ENCODE data around the gene ZCCHC3. TPM values are rescaled to one million over a fixed set of nuclear protein-coding genes. Genes with fewer than 3 reads are reported as not detected.
"Not testable (repeated sequence)": the region's sequence is repeated elsewhere in the genome, so short reads cannot be mapped to it uniquely, and the experiment has no call there.

ZCCHC3 gene, protein sequence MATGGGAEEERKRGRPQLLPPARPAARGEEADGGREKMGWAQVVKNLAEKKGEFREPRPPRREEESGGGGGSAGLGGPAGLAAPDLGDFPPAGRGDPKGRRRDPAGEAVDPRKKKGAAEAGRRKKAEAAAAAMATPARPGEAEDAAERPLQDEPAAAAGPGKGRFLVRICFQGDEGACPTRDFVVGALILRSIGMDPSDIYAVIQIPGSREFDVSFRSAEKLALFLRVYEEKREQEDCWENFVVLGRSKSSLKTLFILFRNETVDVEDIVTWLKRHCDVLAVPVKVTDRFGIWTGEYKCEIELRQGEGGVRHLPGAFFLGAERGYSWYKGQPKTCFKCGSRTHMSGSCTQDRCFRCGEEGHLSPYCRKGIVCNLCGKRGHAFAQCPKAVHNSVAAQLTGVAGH
- total RNA-seq: 40.2 to 40.8 TPM (median 40.5 TPM) in 3 replicates

DNA sequence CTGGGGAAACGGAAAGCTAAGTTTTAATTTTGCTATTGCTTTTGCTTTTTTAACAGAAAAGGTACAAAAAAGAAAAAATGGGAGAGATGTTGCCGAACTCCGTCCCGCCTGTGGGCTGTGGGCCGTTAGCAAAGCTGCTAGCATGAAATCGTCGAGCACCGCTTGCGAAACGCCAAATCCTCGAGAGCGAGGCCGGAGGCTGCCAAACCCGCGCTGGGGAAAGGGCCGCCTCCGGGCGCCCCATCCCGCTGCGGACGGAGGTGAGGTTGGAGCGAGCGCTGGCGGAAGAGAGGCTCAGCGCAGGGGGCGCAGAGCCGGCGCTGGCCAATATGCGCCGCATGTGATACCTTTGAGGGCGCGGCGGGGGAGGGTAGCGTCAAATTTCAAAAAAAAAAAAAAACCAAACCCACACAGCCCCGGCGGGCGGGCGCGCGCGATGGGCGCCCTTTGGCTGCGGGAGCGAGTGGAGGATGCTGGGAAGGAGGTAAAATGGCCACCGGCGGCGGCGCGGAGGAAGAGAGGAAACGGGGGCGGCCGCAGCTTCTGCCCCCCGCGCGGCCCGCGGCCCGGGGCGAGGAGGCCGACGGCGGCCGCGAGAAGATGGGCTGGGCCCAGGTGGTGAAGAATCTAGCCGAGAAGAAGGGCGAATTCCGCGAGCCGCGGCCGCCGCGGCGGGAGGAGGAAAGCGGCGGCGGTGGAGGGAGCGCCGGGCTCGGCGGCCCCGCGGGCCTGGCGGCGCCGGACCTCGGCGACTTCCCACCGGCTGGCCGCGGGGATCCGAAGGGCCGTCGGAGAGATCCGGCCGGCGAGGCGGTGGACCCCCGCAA lies at the start of gene ZCCHC3:
Gene ZCCHC3, plus strand, starts transcription at position 473 of the 827 bp plus-strand sequence. Its CDS starts 17 bp downstream, at position 490.
- Mint-ChIP-seq H3K4me1 (peaks cover 46% of the 10 kb centered on the region), H3K4me3 (peak within 1 kb of the TSS; percentile 99), H3K27me3 (ENCODE audit: low read depth) (no peaks in the 10 kb centered on the region), H3K36me3 (no peaks in the 10 kb centered on the region), H3K27ac (peak within 1 kb of the TSS; percentile 100), H3K9me3 (no peaks in the 10 kb centered on the region)
- DNase-seq (ENCODE audit: low spot score in 2 of 2, unreplicated experiment in 2 of 2): peak; percentile 74 to 88
- TF ChIP-seq, protein P1, sequence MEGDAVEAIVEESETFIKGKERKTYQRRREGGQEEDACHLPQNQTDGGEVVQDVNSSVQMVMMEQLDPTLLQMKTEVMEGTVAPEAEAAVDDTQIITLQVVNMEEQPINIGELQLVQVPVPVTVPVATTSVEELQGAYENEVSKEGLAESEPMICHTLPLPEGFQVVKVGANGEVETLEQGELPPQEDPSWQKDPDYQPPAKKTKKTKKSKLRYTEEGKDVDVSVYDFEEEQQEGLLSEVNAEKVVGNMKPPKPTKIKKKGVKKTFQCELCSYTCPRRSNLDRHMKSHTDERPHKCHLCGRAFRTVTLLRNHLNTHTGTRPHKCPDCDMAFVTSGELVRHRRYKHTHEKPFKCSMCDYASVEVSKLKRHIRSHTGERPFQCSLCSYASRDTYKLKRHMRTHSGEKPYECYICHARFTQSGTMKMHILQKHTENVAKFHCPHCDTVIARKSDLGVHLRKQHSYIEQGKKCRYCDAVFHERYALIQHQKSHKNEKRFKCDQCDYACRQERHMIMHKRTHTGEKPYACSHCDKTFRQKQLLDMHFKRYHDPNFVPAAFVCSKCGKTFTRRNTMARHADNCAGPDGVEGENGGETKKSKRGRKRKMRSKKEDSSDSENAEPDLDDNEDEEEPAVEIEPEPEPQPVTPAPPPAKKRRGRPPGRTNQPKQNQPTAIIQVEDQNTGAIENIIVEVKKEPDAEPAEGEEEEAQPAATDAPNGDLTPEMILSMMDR (IDR thresholded peaks at IDR 0.05; ENCODE audit: unreplicated experiment): peak; percentile 14

DNA sequence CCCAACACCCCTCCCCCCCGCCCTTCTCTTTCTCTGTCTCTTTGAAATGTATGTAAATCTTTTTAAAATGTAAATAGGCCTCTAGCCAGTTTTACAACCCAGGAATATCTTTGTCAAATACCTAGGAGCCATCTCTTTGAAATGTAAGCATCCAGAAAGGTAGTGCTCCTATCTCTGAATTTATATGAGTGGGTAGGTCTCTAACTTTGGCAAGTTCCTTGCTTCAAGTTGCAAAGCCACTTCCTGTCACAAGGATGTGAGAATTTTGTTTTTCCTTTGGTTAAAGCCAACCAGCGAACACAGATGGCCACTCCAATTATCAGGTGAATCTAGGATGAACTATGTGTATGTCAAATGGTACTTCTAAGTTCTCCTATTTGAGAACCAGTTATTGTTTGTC lies 46.0 kb upstream of the ZCCHC3 start:
- TF ChIP-seq, protein P1 (IDR thresholded peaks at IDR 0.05; ENCODE audit: unreplicated experiment): no peak
- H3K27ac Mint-ChIP-seq: no peak overlapping the region
- H3K9me3 Mint-ChIP-seq: peaks cover 7% of the 10 kb centered on the region
- H3K36me3 Mint-ChIP-seq: no peaks in the 10 kb centered on the region
- peaks cover 11% of the 10 kb centered on the region for H3K27me3 Mint-ChIP-seq (ENCODE audit: low read depth)
- no peak overlapping the region for H3K4me3 Mint-ChIP-seq
- H3K4me1 Mint-ChIP-seq: peaks cover 17% of the 10 kb centered on the region
- no peak for DNase-seq (ENCODE audit: low spot score in 2 of 2, unreplicated experiment in 2 of 2)

DNA sequence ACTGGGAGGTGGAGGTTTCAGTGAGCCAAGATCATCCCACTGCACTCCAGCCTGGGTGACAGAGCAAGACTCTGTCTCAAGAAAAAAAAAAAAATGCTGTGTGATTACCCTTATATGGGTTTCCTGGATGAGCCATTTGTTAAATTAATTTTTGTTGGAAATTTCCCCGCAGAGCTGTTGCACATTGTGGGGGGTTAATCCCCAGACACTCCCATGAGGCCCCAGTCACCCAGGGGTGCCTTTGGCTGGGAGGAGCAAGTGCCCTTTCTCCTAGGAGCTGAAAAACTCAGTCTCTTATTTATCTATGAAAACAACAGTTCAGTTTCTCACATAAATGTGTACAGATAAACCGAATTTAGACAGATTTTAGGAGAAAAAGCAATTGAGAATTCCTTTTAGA lies 44.6 kb upstream of the ZCCHC3 start:
- Mint-ChIP-seq H3K27me3 (ENCODE audit: low read depth) (peaks cover 18% of the 10 kb centered on the region), H3K9me3 (no peaks in the 10 kb centered on the region), H3K36me3 (no peaks in the 10 kb centered on the region)

DNA sequence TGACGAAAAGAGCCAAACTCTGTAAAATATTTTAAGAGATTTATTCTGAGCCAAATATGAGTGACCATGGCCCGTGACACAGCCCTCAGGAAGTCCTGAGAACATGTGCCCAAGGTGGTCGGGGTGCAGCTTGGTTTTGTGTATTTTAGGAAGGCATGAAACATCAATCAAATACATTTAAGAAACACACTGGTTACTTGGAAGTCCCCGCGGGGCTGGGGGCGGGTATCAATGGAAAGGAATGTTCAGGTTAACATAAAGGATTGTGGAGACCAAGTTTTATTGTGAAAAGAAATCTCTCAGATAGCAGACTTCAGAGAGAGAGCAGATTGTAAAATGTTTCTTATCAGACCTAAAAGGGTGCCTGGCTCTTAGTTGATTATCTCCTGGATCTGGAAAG lies 43.9 kb upstream of the ZCCHC3 start:
- not testable (repeated sequence) for H3K36me3 Mint-ChIP-seq; H3K4me3 Mint-ChIP-seq; H3K9me3 Mint-ChIP-seq; DNase-seq (ENCODE audit: low spot score in 2 of 2, unreplicated experiment in 2 of 2)
- peaks cover 17% of the 10 kb centered on the region for H3K4me1 Mint-ChIP-seq
- H3K27me3 Mint-ChIP-seq (ENCODE audit: low read depth): peaks cover 23% of the 10 kb centered on the region
- peak overlapping the region; percentile 73 for H3K27ac Mint-ChIP-seq

More for the DNA sequence above, 44.6 kb upstream of the ZCCHC3 start:
- Mint-ChIP-seq H3K4me1 (peaks cover 17% of the 10 kb centered on the region), H3K4me3 (no peak overlapping the region), H3K27ac (no peak overlapping the region)
- TF ChIP-seq, protein P1 (IDR thresholded peaks at IDR 0.05; ENCODE audit: unreplicated experiment): no peak
- no peak for DNase-seq (ENCODE audit: low spot score in 2 of 2, unreplicated experiment in 2 of 2)

DNA sequence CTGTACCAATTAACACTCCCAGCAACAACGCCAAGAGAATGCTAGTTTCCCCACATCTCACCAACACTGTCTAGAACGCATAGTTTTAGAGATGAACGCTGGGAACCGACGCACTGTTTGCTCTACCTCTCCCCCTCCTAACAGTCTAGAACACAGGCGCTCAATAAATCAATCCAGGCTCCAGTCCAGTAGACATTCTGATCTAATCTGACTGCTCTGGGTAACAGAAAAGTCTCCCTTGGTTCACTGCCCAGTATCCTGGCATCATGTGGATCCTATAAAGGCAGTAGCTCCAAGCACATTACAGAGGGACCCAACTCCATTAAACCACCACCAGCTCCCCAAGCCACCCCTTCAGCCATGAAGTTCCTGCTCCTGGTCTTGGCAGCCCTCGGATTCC lies 40.0 kb upstream of the ZCCHC3 start, which contains the start of gene DEFB132:
Gene DEFB132, plus strand, starts transcription at position 306 of the 400 bp plus-strand sequence. Its CDS starts 55 bp downstream, at position 361.
- H3K4me3 Mint-ChIP-seq: no peak within 1 kb of the TSS
- DNase-seq (ENCODE audit: low spot score in 2 of 2, unreplicated experiment in 2 of 2): no peak
- peaks cover 11% of the 10 kb centered on the region for H3K4me1 Mint-ChIP-seq
- peaks cover 32% of the 10 kb centered on the region for H3K27me3 Mint-ChIP-seq (ENCODE audit: low read depth)
- no peaks in the 10 kb centered on the region for H3K9me3 Mint-ChIP-seq
- no peak within 1 kb of the TSS for H3K27ac Mint-ChIP-seq
- no peaks in the 10 kb centered on the region for H3K36me3 Mint-ChIP-seq
- TF ChIP-seq, protein P1 (IDR thresholded peaks at IDR 0.05; ENCODE audit: unreplicated experiment): no peak
